GM18868 (cell line): ENCODE measurements around the gene KIF4A.

Experiments used
- ATAC-seq: cut with Tn5 transposase; IDR thresholded peaks from one replicate; pipeline ENCODE4 v1.9.1; 2021; ENCODE audit warnings: mild to moderate bottlenecking, moderate library complexity; ENCODE audit not compliant: unreplicated experiment

Gene KIF4A

DNA sequence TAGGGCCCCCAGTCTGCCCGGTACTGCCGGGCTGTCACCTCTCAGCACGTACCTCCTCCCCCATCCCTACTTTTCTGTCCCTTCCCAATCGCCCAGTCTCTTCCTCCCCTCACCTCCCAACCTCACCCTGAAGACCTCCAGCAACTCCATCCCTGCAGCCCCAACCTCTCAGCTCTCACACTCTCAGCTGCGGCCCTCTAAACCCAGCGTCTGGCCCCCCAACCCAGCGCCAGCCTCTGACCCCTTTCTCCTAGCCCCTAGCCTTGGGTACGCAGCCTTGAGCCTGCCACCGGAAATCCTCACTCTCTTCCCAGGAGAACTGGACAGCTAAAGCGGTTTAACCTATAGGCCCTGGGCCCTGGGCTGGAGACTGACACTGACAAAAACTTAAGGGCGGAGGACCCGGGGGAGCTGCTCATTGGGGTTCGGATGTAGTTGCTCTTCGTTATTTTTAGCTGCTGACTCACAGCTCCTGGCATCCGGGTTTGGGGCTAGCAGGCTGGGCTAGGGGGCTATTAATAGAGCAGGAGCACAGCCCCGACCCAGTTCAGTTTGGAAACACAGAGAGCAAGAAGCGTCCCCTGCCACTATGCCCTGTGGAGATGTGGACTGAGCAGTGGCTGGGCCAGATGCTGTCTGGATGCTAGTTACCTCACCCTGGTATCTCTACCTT is 145.1 kb downstream of the KIF4A start:
- no peak for ATAC-seq

DNA sequence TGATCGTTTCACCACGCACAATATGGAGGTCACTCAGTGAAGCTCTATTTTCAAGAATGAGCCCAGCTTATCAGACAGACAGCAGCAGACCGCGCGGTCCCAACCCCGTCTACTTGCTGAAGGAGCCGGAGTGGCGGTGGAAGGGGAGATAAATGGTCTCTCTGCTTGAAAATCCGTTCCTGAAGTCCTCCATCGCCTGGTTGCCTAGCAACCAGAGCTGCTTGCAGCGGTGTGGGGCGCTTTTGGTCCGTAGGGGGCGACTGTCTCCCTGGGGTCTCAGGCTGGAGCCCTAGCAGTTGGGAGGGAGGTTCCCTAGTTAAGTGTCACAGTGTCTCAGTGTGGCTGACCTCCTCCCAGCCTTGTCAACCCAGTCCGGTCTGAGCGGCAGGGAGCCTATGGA is 146.4 kb downstream of the KIF4A start:
- ATAC-seq: no peak

GRCh38 chrX:70437011-70437410 is 147.1 kb downstream of the KIF4A start:
- ATAC-seq: no peak

DNA sequence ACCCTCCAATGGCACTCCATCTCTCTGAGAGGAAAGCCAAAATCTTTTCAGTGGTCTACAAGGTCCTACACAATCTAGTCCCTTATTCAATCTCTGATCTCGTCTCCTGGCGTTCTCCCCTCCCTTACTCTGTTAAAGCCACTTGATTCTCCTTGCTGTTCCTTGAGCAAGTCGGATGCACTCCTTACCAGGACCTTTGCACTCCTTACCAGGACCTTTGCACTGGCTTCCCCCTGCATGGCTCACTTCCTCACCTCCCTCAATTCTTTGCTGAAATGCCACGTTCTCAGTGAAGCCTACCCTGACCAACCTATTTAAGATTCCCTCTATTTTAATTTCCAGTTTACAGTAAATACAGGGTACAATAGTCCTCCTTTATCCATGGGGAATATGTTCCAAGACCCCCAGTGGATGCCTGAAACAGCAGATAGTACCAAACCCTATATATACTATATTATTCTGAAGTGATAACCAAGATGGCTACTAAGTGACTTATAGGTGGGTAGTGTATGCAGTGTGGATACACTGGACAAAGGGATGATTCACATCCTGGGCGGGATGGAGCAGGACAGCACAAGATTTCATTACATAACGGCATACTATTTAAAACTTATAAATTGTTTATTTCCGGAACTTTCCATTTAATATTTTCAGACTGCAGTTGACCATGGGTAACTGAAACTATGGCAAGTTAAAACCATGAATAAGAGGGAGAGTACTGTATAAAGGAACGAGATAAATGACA is 148.2 kb downstream of the KIF4A start:
- no peak for ATAC-seq

DNA sequence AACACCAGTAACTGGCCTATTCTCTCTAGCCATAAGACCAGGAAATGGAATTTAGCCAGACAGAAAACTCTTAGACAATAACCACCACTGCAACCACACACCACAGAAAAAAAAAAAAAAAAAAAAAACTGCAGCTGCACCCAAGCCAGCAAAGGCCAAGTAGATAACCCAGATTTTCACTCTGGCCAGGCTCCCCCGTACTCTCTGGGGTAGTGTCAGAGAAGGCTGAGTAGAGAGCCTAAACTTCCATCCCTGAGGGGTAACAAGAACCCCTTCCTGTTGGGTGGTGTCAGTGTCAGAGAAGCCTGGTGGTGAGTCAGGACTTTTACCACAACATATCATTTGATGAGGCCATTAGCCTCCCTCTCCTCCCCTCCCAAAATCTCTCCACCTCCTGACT is 149.1 kb downstream of the KIF4A start:
- no peak for ATAC-seq

DNA sequence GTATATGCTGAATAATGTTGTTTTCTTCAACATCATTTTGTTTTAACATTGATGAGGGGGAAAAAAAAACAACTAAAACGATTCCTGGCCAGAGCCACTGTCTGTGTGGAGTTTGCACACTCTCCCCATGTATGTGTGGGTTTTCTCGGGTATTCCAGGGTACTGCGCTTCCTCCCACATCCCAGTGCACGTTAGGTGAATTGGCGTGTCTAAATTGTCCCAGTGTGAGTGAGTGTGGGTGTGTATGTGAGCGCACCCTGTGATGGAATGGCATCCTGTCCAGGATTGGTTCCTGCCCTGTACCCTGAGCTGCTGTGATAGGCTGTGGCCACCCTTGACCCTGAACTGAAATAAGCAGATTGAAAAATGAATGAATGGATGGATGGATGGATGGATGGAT is 152.3 kb downstream of the KIF4A start:
- no peak for ATAC-seq

GRCh38 chrX:70444326-70444945 is 154.5 kb downstream of the KIF4A start, which contains the start of gene DLG3:
DLG3 (plus strand) TSS chrX:70444835; CDS start chrX:70445202, 367 bp downstream.
- no peak for ATAC-seq

DNA sequence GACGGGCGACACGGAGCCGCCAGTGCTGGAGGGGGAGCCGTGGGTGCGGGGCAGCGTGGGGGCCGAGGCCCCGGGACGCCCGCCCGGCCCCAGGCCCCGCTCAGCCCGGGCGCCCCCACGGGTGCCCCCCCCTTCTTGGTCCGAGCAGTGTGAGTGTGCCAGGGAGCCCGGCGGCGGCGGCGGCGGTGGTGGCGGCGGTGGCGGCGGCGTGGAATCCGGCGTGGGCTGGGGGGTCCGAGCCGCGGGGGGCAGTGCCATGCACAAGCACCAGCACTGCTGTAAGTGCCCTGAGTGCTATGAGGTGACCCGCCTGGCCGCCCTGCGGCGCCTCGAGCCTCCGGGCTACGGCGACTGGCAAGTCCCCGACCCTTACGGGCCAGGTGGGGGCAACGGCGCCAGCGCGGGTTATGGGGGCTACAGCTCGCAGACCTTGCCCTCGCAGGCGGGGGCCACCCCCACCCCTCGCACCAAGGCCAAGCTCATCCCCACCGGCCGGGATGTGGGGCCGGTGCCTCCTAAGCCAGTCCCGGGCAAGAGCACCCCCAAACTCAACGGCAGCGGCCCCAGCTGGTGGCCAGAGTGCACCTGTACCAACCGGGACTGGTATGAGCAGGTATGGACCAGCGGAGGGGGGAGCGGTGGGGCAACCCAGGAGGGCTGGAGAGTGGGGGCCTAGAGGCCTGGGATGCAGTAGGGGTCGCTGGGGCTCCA is 155.2 kb downstream of the KIF4A start:
- ATAC-seq: no peak

- no peak for ATAC-seq
Measured at GRCh38 chrX:70445951-70446350, 156.0 kb downstream of the KIF4A start.

DNA sequence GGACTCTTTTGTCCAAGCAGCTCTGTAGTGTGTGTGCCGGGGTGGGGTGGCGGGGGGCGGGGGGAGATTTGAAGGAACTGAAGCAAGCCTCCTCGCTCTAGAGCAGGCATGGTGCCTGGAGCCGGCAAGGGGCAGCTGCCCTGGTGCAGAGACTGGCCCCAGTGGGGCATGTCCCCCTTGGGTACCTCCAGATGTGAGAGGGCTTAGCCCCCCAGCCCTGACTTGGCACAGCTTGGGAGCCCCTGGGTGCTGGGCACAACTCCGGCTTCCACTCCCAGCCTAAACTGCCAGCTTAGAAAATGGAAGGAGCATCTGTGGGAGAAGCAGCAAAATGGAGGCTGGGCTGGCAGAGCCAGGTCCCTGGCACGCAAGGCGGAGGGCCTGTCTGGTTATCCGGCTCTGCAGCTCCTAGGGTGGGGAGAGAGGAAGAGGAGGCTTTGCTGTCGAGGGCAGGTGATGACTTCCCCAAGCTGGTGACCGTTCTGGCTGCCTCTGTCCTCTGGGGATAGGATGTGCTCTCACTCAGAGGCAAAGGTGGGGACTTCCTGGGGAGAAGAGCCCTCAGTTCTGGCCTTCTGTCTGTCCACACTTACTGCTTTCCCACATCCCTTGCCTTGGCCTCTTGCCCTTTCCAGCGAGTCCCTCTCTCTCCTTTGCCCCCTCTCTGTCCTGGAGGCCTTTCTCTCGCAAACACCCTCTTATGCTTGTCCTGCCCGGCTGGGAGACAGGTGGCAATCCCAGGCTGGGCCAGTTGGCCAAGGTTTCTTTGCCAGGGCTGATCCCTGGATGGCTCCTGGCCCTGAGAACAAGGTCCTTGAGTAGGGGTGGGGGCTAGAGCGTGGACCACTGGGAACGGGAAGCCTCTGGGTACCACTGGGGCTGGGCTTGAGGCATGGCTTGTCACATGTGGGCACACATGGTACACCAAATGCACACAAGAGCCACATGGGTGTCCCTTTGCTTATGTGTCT is 156.8 kb downstream of the KIF4A start:
- no peak for ATAC-seq

DNA sequence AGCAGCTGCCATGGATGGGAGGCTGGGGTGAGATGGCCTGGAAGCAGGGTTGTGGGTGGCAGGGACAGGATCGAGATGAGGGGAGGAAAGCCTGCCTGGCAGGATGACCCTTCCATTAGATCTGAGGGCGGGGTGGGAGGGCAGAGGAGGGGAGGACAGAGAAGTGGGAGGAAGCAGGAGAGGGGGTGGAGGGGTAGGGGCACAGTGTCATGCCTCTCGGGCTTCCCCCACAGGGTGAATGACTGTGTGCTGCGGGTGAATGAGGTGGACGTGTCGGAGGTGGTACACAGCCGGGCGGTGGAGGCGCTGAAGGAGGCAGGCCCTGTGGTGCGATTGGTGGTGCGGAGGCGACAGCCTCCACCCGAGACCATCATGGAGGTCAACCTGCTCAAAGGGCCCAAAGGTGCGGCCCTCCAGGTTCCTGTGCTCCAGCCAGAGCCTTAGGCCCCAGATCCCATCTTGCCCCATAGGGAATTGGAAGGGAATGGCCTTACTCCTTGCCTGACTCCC is 159.6 kb downstream of the KIF4A start:
- no peak for ATAC-seq

- peak; percentile 52 for ATAC-seq
Measured at GRCh38 chrX:70452143-70452733, 162.3 kb downstream of the KIF4A start.

- no peak for ATAC-seq
Measured at GRCh38 chrX:70453024-70453618, 163.2 kb downstream of the KIF4A start.

DNA sequence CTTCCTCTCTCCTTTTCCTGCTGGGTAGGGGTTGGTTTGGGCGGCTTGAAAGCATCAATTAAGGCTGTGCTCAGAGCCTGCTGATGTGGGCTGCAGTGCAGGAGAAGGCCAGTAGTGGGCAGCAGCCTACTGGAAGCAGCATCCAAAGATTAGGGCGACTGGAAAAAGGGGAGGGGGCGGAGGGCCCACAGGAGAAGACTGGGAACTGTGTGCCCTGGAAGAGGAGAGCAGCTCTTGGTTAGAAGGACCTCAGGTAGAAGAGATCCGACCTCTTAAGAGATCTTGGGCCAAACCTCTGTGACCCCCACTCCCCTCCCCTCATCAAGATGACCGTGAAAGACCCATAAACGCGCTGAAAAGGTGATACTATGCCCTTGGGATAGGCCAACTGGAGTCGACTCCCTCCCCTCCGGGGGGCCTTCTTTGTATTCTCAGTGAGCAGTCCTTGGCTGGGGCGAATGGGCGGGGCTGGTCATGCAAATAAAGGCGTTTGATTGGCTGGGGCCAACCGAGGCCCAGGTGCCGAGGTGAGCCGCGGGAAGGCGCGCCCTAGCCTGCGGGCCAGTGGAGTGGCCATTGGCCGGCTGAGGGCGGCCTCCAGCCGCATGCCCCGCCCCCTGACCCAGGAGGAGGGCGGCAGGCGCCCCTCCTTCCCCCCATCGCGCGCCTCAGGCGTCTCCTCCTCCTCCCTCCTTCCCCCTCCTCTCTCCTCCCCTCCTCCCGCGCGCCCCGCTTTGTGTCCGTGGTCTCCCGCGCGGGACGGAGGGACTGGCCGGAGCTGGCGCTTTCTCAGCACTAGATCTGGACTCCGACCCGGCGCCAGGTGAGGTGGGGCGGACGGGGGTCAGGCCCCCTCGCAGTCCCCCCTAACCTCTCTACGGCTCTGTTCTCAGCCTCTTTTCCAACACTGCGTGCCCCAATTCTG is 164.8 kb downstream of the KIF4A start:
- ATAC-seq: peak; percentile 45

DNA sequence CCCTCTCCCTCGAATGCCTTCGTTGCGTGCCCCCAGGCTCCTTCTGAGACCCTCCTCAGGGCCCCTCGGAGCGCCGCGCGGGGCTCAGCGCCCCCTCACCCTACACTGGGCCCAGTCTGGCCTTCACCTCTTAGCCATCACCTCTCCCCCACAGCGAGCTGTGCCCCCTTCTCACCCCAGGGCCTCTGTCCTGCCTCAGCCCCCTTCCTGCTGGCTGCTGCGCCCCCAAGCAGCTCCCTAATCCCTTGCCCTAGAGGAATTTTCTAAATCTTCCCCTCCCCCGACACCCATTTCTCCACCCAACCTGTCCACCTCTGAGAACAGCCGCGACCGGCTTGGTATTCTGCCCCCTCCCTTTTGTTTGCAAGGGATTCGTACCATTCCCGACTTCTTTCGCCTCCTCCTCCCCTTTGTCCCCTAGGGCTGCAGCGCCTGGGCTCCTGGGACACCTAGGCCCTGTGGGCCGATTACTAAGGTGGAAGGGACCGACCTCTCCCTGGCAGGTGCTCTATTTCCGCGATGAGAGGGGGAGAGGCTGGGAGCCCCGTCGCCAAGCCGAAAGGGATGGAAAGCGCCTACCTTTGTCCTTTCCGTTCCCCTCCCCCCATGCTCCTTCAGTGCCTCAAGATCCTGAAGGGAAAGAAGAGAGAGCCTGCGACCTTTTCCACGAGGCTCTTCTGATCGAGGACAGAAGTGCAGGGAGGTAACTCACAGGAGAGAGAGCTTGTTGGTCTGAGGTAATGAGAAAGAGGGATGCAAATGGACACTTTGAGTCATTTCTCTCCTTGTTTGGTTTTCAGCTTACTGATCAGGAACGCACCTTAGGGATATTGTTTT is 165.7 kb downstream of the KIF4A start:
- peak; percentile 29 for ATAC-seq

DNA sequence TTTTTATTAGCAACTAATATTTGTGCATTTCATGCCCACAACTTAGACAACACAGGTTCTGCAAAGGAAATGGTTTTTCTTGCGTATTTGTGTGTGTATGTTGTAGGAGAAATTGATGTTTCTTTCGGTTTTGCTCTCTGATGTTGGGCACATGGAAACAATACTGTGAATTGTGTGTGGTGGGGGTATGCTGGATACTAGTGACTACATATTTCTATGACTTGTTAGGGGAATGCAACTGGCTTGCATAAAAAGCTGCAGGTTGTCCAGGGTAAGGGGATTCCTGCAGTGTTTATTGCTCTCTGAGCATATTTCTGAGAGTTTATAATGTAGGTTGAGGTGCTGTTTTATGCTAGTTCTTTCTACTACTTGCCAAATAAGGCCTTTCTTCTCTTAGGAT is 166.4 kb downstream of the KIF4A start:
- peak; percentile 28 for ATAC-seq

- no peak for ATAC-seq
Measured at GRCh38 chrX:70461026-70461425, 171.1 kb downstream of the KIF4A start.
